HL-60/S4 treated with phorbol 12-myristate 13-acetate at 8.2 ng/mL for 4 days and 3 days (cell line): ENCODE data around the gene LPP.

ENCODE experiments used
- in situ Hi-C: fragments of 300-500 bp; cut with MboI; formaldehyde crosslinking; loops from 2 replicates; pipeline ENCODE4 v1.15.0; 2022; ENCODE audit warnings: low sequenced_read_pairs

LPP gene

GRCh38 chr3:188168648-188169047 is 14.7 kb downstream of the LPP start:
- in situ Hi-C loops: no loop called here

- in situ Hi-C loops: no loop called here
Measured at GRCh38 chr3:188169830-188170455, 16.0 kb downstream of the LPP start.

GRCh38 chr3:188170461-188171459 is 16.8 kb downstream of the LPP start:
- in situ Hi-C loops: no loop called here

GRCh38 chr3:188171682-188172467 is 17.9 kb downstream of the LPP start:
- in situ Hi-C loops: no loop called here

GRCh38 chr3:188174317-188175044 is 20.5 kb downstream of the LPP start:
- in situ Hi-C loops: no loop called here

- in situ Hi-C loops: no loop called here
Measured at GRCh38 chr3:188176476-188176875, 22.5 kb downstream of the LPP start.

- in situ Hi-C loops: no loop called here
Measured at GRCh38 chr3:188176884-188177283, 22.9 kb downstream of the LPP start.

GRCh38 chr3:188177721-188178120 is 23.8 kb downstream of the LPP start:
- in situ Hi-C loops: no loop called here

- in situ Hi-C loops: no loop called here
Measured at GRCh38 chr3:188178293-188178936, 24.5 kb downstream of the LPP start.

- in situ Hi-C loops: no loop called here
Measured at GRCh38 chr3:188179006-188179966, 25.3 kb downstream of the LPP start.

GRCh38 chr3:188180114-188180513 is 26.2 kb downstream of the LPP start:
- in situ Hi-C loops: no loop called here

GRCh38 chr3:188183452-188183851 is 29.5 kb downstream of the LPP start:
- in situ Hi-C loops: no loop called here

GRCh38 chr3:188184160-188184559 is 30.2 kb downstream of the LPP start:
- in situ Hi-C loops: no loop called here

GRCh38 chr3:188184649-188185048 is 30.7 kb downstream of the LPP start:
- in situ Hi-C loops: no loop called here

GRCh38 chr3:188185717-188186251 is 31.8 kb downstream of the LPP start:
- in situ Hi-C loops: no loop called here

- in situ Hi-C loops: no loop called here
Measured at GRCh38 chr3:188187053-188187452, 33.1 kb downstream of the LPP start.

- in situ Hi-C loops: no loop called here
Measured at GRCh38 chr3:188188911-188189310, 35.0 kb downstream of the LPP start.

GRCh38 chr3:188191460-188191859 is 37.5 kb downstream of the LPP start:
- in situ Hi-C loops: no loop called here

- in situ Hi-C loops: no loop called here
Measured at GRCh38 chr3:188192034-188192433, 38.1 kb downstream of the LPP start.
